IPS DF 4.7 (cell line): ENCODE measurements around the gene IL12B.
"Not testable (repeated sequence)": the region's sequence is repeated elsewhere in the genome, so short reads cannot be mapped to it uniquely, and the experiment has no call there.

Source experiments
- DNase-seq: peaks from one replicate; pipeline ENCODE4 v3.0.0-alpha.2; 2013; ENCODE audit warnings: low spot score; ENCODE audit errors: extremely low read depth

The IL12B gene

DNA sequence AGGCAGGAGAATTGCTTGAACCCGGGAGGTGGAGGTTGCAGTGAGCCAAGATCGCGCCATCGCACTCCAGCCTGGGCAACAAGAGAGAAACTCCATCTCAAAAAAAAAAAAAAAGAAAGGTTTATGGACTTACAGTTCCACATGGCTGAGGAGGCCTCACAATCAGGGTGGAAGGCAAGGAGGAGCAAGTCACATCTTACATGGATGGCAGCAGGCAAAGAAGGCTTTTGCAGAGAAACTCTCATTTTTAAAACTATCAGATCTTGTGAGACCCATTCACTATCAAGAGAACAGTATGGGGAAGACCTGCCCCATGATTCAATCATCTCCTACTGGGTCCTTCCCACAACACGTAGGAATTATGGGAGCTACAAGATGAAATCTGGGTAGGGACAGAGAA, 33.0 kb downstream of the IL12B start:
- DNase-seq = not testable (repeated sequence)

- DNase-seq = no peak
Measured at GRCh38 chr5:159294921-159295320, 35.4 kb downstream of the IL12B start.

GRCh38 chr5:159290741-159291140, 39.5 kb downstream of the IL12B start:
- DNase-seq = no peak

- DNase-seq = no peak
Measured at GRCh38 chr5:159286420-159287035, 43.8 kb downstream of the IL12B start.

DNA sequence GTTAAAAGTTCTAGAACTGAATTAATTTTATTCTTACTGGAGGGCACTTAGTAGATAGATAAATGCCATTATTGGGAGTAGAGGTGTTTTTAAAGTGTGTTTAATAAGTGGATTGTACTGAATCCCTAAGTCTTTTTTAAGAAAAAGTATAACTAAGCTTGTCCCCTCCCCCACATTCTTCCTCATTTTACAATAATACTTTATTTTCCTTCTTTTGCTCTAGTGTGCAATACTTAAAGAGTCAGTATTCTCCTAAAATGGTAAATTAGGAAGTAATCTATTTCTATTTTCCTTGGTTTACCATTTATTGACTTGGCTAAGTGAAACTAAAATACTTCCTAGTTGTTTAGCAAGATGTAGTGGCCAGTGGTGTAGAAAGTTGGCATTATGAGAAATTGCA, 55.6 kb downstream of the IL12B start:
- no peak for DNase-seq

DNA sequence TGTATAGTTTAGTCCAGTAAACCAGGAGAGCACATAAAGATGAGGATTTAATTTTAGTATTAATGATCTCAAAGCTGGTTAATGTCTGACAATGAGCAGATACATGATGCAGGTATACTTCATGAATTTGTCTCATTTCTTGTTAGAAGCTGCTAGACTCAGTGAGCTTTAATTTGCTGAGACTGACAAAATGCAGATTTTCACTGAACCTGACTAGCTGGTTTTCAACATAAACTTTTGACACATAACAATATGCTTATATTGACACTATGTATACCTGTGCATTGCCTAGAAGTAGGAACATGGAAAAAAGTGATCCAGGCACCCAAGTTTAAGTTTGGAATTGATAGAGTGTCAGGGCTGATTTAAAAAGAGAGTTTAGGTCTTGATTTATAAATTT, 56.4 kb downstream of the IL12B start:
- DNase-seq = no peak

DNA sequence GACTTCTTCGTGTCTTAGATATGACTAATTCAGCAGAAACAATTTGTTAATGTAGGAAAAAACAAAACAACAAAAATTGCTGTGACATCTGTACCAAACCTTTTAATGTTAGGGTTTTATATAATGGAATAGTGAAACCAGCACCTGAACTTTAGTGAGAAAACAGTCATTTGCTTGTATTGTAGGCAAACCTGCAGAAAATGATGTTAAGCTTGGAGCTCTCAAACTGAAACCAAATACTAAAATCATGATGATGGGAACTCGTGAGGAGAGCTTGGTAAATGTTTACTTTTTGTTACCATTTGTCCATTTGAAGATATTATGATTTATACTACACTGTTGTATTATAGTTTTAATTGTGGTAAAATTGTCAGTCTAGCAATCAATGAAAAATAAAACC, 60.6 kb downstream of the IL12B start:
- DNase-seq = no peak

DNA sequence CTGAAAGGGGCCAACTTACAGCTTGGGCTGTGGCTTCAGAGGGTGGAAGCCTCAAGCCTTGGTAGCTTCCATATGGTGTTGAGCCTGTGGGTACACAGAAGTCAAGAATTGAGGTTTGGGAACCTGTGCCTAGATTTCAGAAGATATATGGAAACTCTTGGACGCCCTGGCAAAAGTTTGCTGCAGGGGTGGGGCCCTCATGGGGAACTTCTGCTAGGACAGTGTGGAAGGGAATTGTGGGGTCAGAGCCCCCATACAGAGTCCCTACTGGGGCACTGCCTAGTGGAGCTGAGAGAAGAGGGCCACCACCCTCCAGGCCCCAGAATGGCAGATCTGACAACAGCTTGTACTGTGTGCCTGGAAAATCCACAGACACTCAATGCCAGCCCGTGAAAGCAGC, 63.5 kb downstream of the IL12B start:
- not testable (repeated sequence) for DNase-seq
